Measurements from ENCODE around the gene FGFR2. TPM values are rescaled to one million over a fixed set of nuclear protein-coding genes. Genes with fewer than 3 reads are reported as not detected.

The FGFR2 gene
- polyA plus RNA-seq, 1 donor from 2014 or later, result 14.8 TPM

- no peak overlapping the region for H2AFZ ChIP-seq (ENCODE audit: low read depth, low read length)
- H3K79me2 ChIP-seq (replicated peaks; ENCODE audit: insufficient read depth, low read length), result no peaks in the 10 kb centered on the region
- no peaks in the 10 kb centered on the region for H3K27me3 ChIP-seq (ENCODE audit: insufficient read depth, low read depth, low read length)
- no peak overlapping the region for H3K27ac ChIP-seq (ENCODE audit: low read length)
- no peak overlapping the region for H3K9ac ChIP-seq (ENCODE audit: low read length)
- no peak overlapping the region for H3K4me3 ChIP-seq (ENCODE audit: low read length)
- H3F3A ChIP-seq (ENCODE audit: insufficient read depth, low read length, poor library complexity, severe bottlenecking), result no peaks in the 10 kb centered on the region
- TF ChIP-seq CTCF (IDR thresholded peaks at IDR 0.05; ENCODE audit: poor library complexity, severe bottlenecking) (no peak), EP300 (conservative IDR thresholded peaks at IDR 0.05; ENCODE audit: poor library complexity, severe bottlenecking) (no peak), TAF1 (IDR thresholded peaks at IDR 0.05; ENCODE audit: low read depth) (no peak), SMC3 (conservative IDR thresholded peaks at IDR 0.05; ENCODE audit: poor library complexity) (no peak), POLR2AphosphoS5 (IDR thresholded peaks at IDR 0.05) (no peak), MXI1 (conservative IDR thresholded peaks at IDR 0.05; ENCODE audit: poor library complexity, severe bottlenecking) (no peak), RAD21 (conservative IDR thresholded peaks at IDR 0.05) (no peak), EZH2 (IDR thresholded peaks at IDR 0.05; ENCODE audit: borderline replicate concordance, insufficient read depth, low read length, poor library complexity, severe bottlenecking) (no peak), REST (IDR thresholded peaks at IDR 0.05; ENCODE audit: borderline replicate concordance) (no peak)
- no peaks in the 10 kb centered on the region for H4K20me1 ChIP-seq (ENCODE audit: insufficient read depth)
- H3K36me3 ChIP-seq (ENCODE audit: insufficient read depth, low read length), result no peaks in the 10 kb centered on the region
- H3K9me2 ChIP-seq (ENCODE audit: insufficient read depth, low read length), result no peaks in the 10 kb centered on the region
- no peaks in the 10 kb centered on the region for H3K9me3 ChIP-seq (ENCODE audit: low read length)
- H3K4me2 ChIP-seq (ENCODE audit: low read length), result no peak overlapping the region
Observed at GRCh38 chr10:121511943-121512342, 86.3 kb downstream of the FGFR2 start.

- Histone ChIP-seq H4K20me1 (ENCODE audit: insufficient read depth) (no peaks in the 10 kb centered on the region), H3F3A (ENCODE audit: insufficient read depth, low read length, poor library complexity, severe bottlenecking) (no peaks in the 10 kb centered on the region), H3K36me3 (ENCODE audit: insufficient read depth, low read length) (no peaks in the 10 kb centered on the region), H3K9ac (ENCODE audit: low read length) (no peak overlapping the region), H3K79me2 (replicated peaks; ENCODE audit: insufficient read depth, low read length) (no peaks in the 10 kb centered on the region), H3K9me2 (ENCODE audit: insufficient read depth, low read length) (no peaks in the 10 kb centered on the region), H3K27me3 (ENCODE audit: insufficient read depth, low read depth, low read length) (no peaks in the 10 kb centered on the region), H3K4me3 (ENCODE audit: low read length) (no peak overlapping the region), H2AFZ (ENCODE audit: low read depth, low read length) (no peak overlapping the region), H3K4me2 (ENCODE audit: low read length) (no peak overlapping the region), H3K27ac (ENCODE audit: low read length) (no peak overlapping the region), H3K9me3 (ENCODE audit: low read length) (no peaks in the 10 kb centered on the region)
- TF ChIP-seq CTCF (IDR thresholded peaks at IDR 0.05; ENCODE audit: poor library complexity, severe bottlenecking), result no peak
- TF ChIP-seq EP300 (conservative IDR thresholded peaks at IDR 0.05; ENCODE audit: poor library complexity, severe bottlenecking), result no peak
- TF ChIP-seq TAF1 (IDR thresholded peaks at IDR 0.05; ENCODE audit: low read depth), result no peak
- TF ChIP-seq SMC3 (conservative IDR thresholded peaks at IDR 0.05; ENCODE audit: poor library complexity), result no peak
- TF ChIP-seq MXI1 (conservative IDR thresholded peaks at IDR 0.05; ENCODE audit: poor library complexity, severe bottlenecking), result no peak
- no peak for TF ChIP-seq EZH2 (IDR thresholded peaks at IDR 0.05; ENCODE audit: borderline replicate concordance, insufficient read depth, low read length, poor library complexity, severe bottlenecking)
- TF ChIP-seq RAD21 (conservative IDR thresholded peaks at IDR 0.05), result no peak
- TF ChIP-seq POLR2AphosphoS5 (IDR thresholded peaks at IDR 0.05), result no peak
- TF ChIP-seq REST (IDR thresholded peaks at IDR 0.05; ENCODE audit: borderline replicate concordance), result no peak
Observed at GRCh38 chr10:121511460-121511859, 86.8 kb downstream of the FGFR2 start.
